Astrocyte (in vitro differentiated cells and primary cell): ENCODE data around the gene RAB14.

Experiments
- EZH2 ChIP-seq: IDR thresholded peaks from 2 replicates; pipeline ENCODE4 v1.6.1; 2012; ENCODE audit warnings: mild to moderate bottlenecking, low read length, inconsistent platforms; ENCODE audit not compliant: insufficient read depth
- TF ChIP-seq, protein P1 (sequence below): IDR thresholded peaks from 2 replicates; pipeline ENCODE4 v1.5.1; 2011; ENCODE audit warnings: low read depth, mild to moderate bottlenecking, inconsistent platforms, low read length, moderate library complexity; ENCODE audit not compliant: insufficient read depth

- TF ChIP-seq, protein P1, sequence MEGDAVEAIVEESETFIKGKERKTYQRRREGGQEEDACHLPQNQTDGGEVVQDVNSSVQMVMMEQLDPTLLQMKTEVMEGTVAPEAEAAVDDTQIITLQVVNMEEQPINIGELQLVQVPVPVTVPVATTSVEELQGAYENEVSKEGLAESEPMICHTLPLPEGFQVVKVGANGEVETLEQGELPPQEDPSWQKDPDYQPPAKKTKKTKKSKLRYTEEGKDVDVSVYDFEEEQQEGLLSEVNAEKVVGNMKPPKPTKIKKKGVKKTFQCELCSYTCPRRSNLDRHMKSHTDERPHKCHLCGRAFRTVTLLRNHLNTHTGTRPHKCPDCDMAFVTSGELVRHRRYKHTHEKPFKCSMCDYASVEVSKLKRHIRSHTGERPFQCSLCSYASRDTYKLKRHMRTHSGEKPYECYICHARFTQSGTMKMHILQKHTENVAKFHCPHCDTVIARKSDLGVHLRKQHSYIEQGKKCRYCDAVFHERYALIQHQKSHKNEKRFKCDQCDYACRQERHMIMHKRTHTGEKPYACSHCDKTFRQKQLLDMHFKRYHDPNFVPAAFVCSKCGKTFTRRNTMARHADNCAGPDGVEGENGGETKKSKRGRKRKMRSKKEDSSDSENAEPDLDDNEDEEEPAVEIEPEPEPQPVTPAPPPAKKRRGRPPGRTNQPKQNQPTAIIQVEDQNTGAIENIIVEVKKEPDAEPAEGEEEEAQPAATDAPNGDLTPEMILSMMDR, result no peak
- TF ChIP-seq EZH2, result no peak
Measured at GRCh38 chr9:121230256-121230655, 28.6 kb upstream of the RAB14 start.
